Forelimb muscle (tissue), 1 donor: ENCODE measurements around the gene SIMC1. TPM values are rescaled to one million over a fixed set of nuclear protein-coding genes. Genes with fewer than 3 reads are reported as not detected.
"Not testable (repeated sequence)": the region's sequence is repeated elsewhere in the genome, so short reads cannot be mapped to it uniquely, and the experiment has no call there.

Experiments used
- DNase-seq: peaks from one replicate; pipeline ENCODE4 v3.0.0-alpha.2; 2013; ENCODE audit warnings: low read depth
- polyA plus RNA-seq: library from polyadenylated mRNA; unstranded; fragments of 120-200 nt; gene quantifications from one replicate; pipeline ENCODE4 v1.2.1, GENCODE V29; 2013; ENCODE audit not compliant: insufficient read length

Gene SIMC1
- 13.1 TPM for polyA plus RNA-seq

- not testable (repeated sequence) for DNase-seq
These were observed at the start of gene SIMC1 for GRCh38 chr5:176237971-176238644. Gene SIMC1, plus strand, starts transcription at chr5:176238424. Its CDS starts 85 bp downstream, at chr5:176238509.

DNA sequence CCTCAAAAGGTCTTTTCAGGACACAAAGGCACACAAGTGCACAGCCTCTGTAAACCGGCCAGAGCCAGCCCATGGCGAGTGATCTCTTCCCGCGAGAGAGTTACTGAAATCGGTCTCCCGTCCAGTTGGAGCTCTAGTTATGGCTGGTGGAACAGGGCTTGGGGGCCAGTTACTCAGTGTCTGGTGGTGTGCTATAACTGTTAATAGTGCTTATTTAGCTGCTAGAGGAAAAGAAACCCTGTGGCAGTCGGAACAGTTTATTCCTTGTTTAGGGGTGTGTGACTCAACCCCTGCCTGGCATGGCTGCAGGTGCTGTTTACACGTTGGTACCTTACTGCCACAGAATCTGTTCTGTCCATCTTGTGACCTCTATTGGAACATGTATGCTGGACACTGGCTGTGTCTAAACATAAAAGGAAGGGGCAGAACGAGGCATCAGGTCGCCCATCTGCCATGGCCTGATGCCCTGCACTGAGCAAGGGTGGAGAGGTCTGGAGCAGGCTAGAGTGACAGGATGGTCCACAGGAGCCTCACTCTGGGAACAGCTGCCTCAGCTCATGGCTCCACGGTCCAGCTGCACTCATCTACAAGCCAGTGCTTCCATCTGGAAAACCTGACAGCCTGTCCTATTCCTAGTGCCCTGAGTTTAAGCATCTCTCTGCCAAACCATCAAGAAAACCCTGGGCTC is 49.6 kb upstream of the SIMC1 start:
- no peak for DNase-seq

DNA sequence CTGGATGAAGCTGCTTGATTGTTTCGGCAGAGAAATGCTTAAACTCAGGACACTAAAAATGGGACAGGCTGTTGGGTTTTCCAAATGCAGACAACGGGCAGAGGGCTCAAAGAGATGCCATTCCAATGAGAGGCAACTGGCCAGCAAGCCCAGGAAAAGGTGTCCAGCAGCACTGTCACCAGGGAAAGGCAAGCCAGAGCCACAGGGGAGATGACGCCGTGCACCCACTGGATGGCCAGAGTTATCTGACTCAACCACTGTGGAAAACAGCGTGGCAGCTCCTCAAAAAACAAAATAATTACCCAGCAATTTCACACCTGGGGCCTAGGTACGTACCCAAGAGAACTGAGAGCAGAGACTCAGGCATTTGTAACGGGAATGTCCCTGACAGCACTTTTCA is 48.4 kb upstream of the SIMC1 start:
- DNase-seq, result no peak

DNA sequence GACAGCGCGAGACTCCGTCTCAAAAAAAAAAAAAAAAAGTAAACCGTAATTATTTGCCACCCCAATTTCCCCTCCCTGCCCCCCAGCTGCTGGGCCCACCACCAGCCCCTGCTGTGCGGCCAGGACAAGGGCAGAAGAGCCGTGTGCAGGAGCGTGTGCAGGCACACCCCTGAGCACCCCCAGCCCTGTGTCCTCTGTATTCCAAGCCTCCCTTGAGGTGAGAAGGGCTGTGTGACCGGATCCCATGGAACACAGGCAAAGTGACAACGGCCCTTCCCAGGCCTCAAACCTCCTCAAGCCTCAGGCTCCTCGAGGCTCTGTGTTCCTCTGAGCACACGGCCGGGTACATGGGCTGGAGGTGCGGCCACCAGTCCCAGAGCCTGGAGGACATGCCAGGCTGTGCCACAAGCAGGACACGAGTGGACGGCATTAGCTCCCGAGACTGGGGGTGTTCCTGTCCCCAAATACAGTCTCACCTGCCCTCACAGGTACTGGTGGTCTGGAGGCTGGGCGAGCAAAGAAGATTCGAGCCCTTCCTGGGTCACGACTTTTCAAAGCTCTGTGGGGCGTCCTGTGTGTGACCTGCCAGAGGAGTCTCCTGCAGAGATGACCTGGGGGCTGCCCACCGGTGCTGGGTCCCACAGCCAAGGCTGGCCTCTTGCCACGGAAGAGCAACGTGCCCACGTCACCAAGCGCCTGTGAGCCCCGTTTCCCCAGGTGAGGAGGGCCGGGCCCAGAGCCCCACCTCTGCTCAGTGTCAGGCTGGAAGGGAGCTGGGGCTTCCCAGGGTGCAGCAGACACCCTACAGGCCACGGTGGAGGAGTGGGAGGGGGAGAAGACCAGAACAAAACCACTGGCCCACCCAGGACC is 47.1 kb upstream of the SIMC1 start:
- no peak for DNase-seq

DNA sequence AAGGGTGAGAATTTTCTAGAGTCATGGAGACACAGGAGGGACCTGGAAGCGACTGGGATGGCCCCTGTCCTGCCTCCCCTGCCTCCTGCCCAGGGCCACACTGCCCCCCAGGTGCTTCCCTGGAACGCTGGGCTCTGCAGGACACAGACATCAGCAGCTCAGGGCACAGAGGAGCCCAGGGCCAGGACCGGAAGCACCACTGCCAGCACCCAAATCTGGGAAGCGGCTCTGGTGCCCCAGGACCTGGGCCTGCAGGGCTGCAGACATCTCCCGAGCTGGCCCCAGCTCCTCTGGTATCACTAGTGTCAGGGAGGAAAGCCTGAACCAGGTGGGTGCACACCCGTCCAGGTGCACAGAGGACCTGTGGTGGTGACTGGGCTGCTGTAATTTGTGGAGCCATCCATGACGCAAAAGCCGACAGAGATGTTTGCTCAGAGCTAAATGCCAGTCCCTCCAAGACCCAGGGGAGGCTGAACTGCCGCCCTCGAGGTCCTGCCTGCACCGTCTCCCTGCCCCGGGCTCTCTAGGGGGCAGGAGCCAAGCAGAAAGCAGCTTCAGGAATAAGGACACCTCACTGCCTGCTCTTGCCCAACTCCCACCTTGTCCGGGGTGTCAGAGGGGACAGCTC is 46.0 kb upstream of the SIMC1 start:
- DNase-seq, result no peak

GRCh38 chr5:176192722-176193117 is 45.5 kb upstream of the SIMC1 start:
- DNase-seq, result not testable (repeated sequence)

- DNase-seq, result not testable (repeated sequence)
These were observed 44.6 kb upstream of the SIMC1 start for GRCh38 chr5:176193636-176194035.

- DNase-seq, result not testable (repeated sequence)
These were observed 43.8 kb upstream of the SIMC1 start for GRCh38 chr5:176194238-176195083.

- not testable (repeated sequence) for DNase-seq
These were observed 43.2 kb upstream of the SIMC1 start for GRCh38 chr5:176195084-176195413.

GRCh38 chr5:176195487-176196207 is 42.6 kb upstream of the SIMC1 start:
- not testable (repeated sequence) for DNase-seq

- not testable (repeated sequence) for DNase-seq
These were observed 41.4 kb upstream of the SIMC1 start for GRCh38 chr5:176196781-176197180.

DNA sequence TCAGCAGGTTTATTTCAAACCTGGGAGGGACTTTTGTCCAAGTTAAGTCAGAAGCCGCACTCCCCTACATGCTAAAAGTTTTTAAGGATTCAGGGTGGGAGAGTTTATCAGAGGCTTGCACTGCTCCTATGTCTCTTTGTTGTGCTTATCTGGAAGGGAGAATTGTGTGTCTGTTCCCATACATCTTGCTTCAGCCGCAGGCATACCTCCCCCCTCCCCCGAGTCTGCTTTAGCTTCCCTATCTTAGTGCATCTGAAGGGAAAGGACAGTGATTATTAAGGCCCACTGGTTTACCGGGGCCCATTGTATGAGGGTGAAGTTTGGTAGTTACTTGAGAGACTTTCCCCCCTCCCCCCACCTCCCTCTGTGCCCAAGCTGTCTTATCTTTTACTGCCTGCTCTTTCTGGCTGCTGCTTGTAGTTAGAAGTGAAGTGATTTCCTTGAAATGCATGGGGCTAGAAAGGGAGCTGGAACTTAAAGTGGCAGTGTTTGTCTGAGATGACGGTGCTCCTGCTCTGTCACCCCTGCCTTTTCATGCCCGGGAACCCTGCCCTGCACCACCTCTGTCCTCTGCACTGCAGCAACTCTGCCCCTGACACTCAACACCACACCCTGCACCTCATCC is 40.9 kb upstream of the SIMC1 start:
- not testable (repeated sequence) for DNase-seq

- not testable (repeated sequence) for DNase-seq
These were observed 39.9 kb upstream of the SIMC1 start for GRCh38 chr5:176198299-176198698.

DNA sequence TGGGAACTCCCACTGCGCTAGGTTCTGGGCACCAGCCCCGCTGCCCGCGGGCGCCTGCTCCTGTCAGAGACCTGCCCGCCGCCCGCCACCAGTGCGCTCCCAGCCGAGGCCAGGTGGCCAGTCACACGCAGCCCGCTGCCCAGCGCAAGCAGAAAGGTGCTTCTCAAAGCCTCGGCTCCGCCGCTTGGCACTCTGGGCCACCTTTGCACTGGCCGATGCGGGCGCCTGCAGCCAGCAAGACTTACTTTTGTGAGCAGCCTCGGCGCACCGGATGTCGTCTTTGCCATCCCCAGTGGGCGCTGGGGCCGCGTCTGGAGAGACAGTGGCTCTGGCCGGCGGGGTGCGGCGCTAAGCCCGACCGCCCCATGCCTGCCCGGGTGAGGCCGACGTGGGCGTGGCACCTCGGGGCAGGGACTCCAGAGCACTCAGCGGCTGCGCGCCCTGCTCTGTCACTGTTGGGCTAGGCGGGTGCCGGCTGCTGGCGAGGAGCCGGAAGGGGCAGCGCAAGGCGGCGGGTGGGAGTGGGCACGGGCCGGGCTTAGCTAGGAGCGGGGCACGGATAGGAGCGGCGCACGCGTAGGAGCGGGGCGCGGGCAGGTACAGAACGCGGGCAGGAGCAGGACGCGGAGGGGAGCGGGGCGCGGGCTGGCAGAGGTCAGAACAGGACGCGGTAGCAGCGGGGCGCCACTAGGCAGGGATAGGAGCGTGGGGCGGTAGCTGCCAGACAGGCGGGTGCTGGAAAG is 39.1 kb upstream of the SIMC1 start:
- DNase-seq, result not testable (repeated sequence)

GRCh38 chr5:176199803-176200399 is 38.3 kb upstream of the SIMC1 start:
- not testable (repeated sequence) for DNase-seq

- no peak for DNase-seq
These were observed 36.4 kb upstream of the SIMC1 start for GRCh38 chr5:176201811-176202210.

DNA sequence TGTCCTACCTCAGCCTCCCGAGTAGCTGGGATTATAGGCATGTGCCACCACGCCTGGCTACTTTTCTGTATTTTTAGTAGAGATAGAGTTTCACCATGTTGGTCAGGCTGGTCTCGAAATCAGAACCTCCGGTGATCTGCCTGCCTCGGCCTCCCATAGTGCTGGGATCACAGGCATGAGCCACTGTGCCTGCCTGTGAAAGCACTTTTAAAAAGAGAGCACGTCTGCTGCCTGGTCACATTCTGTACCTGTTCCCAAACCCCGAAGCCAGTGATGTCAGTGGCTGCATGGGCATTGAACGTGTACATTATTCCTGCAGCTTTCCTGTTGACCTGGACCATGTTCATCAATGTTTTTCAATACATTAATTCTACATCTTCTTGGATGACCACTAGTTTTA is 35.1 kb upstream of the SIMC1 start:
- DNase-seq, result no peak

GRCh38 chr5:176203535-176203934 is 34.7 kb upstream of the SIMC1 start:
- DNase-seq, result not testable (repeated sequence)
